Astrocyte of the cerebellum (primary cell): ENCODE results near the gene TSKS.

Experiments
- DNase-seq: peaks from one replicate; pipeline ENCODE4 v3.0.0-alpha.2; 2011; ENCODE audit warnings: low read depth
- H3K4me3 ChIP-seq: 2 replicates; pipeline ENCODE4 v1.5.1; 2011; ENCODE audit warnings: mild to moderate bottlenecking, low read depth, low read length, moderate library complexity
- CTCF ChIP-seq: IDR thresholded peaks from 2 replicates; pipeline ENCODE4 v1.5.1; 2012; ENCODE audit warnings: low read length, low read depth, moderate library complexity, mild to moderate bottlenecking; ENCODE audit errors: missing control alignments
- in situ Hi-C: cut with HindIII; loops from 2 replicates; pipeline ENCODE4 v1.10.0; 2017; ENCODE audit warnings: low sequenced_read_pairs

TSKS gene

GRCh38 chr19:49807904-49808675 lies 45.0 kb upstream of the TSKS start:
- TF ChIP-seq CTCF: no peak
- DNase-seq: no peak
- in situ Hi-C loops: no loop called here
- H3K4me3 ChIP-seq: peak overlapping the region; percentile 52

- in situ Hi-C loops: no loop called here
These were observed 44.2 kb upstream of the TSKS start for GRCh38 chr19:49807058-49807903.

GRCh38 chr19:49806620-49806959 lies 43.5 kb upstream of the TSKS start:
- no peak overlapping the region for H3K4me3 ChIP-seq
- no peak for DNase-seq
- in situ Hi-C loops: no loop called here
- TF ChIP-seq CTCF: no peak

More at GRCh38 chr19:49807058-49807903, 44.2 kb upstream of the TSKS start:
- no peak overlapping the region for H3K4me3 ChIP-seq
- DNase-seq: no peak
- TF ChIP-seq CTCF: no peak

GRCh38 chr19:49805822-49806619 lies 42.9 kb upstream of the TSKS start:
- in situ Hi-C loops: no loop called here
- no peak for TF ChIP-seq CTCF
- H3K4me3 ChIP-seq: no peak overlapping the region
- DNase-seq: no peak

DNA sequence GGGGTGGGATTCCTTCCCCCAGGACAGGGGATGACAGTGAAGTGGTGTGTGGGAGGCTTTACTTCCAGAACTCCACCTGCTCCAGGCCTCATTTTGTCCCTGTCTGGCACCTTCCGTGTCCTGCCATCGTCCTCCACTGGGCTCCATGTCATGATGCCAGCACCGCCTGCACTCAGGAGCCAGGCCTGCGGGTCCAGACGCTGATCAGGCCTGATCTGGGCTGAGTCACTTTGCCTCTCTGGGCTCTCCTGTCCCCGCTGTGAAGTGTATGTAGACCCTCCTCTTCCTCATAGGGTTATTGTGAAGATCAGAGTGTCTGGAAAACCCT lies 40.4 kb upstream of the TSKS start:
- TF ChIP-seq CTCF: no peak
- no peak overlapping the region for H3K4me3 ChIP-seq
- DNase-seq: no peak
- in situ Hi-C loops: no loop called here

- in situ Hi-C loops: no loop called here
- no peak for DNase-seq
- TF ChIP-seq CTCF: no peak
- no peak overlapping the region for H3K4me3 ChIP-seq
These were observed 39.9 kb upstream of the TSKS start for GRCh38 chr19:49802836-49803528.
